ENCODE measurements around the gene TMEM208.

The TMEM208 gene

GRCh38 chr16:67254801-67255552, 28.0 kb downstream of the TMEM208 start:
- TF ChIP-seq CTCF (IDR thresholded peaks at IDR 0.05; ENCODE audit: insufficient read depth, missing control alignments), result no peak
- no peak for FAIRE-seq
- DNase-seq (ENCODE audit: insufficient read length, low spot score), result no peak

- DNase-seq (ENCODE audit: insufficient read length, low spot score) (no peak), FAIRE-seq (no peak)
- no peak for TF ChIP-seq CTCF (IDR thresholded peaks at IDR 0.05; ENCODE audit: insufficient read depth, missing control alignments)
Measured at GRCh38 chr16:67255553-67256221, 28.8 kb downstream of the TMEM208 start.

GRCh38 chr16:67256701-67257230, 29.8 kb downstream of the TMEM208 start:
- DNase-seq (ENCODE audit: insufficient read length, low spot score), result no peak
- no peak for TF ChIP-seq CTCF (IDR thresholded peaks at IDR 0.05; ENCODE audit: insufficient read depth, missing control alignments)
- no peak for FAIRE-seq

GRCh38 chr16:67257486-67258160, 30.7 kb downstream of the TMEM208 start:
- TF ChIP-seq CTCF (IDR thresholded peaks at IDR 0.05; ENCODE audit: insufficient read depth, missing control alignments), result no peak

GRCh38 chr16:67258161-67258835, 31.4 kb downstream of the TMEM208 start:
- no peak for FAIRE-seq
- no peak for DNase-seq (ENCODE audit: insufficient read length, low spot score)
- no peak for TF ChIP-seq CTCF (IDR thresholded peaks at IDR 0.05; ENCODE audit: insufficient read depth, missing control alignments)

More at GRCh38 chr16:67257486-67258160, 30.7 kb downstream of the TMEM208 start:
- no peak for DNase-seq (ENCODE audit: insufficient read length, low spot score)
- no peak for FAIRE-seq

- DNase-seq (ENCODE audit: insufficient read length, low spot score) (no peak), FAIRE-seq (no peak)
- no peak for TF ChIP-seq CTCF (IDR thresholded peaks at IDR 0.05; ENCODE audit: insufficient read depth, missing control alignments)
Measured at GRCh38 chr16:67259705-67260104, 32.8 kb downstream of the TMEM208 start.

Measured in D721Med (cell line).